ENCODE measurements around the gene SYPL1.

GRCh38 chr7:106070567-106071254 is 41.4 kb downstream of the SYPL1 start:
- TF ChIP-seq CTCF (IDR thresholded peaks at IDR 0.05; ENCODE audit: insufficient read depth, low read depth, low read length) (no peak), EZH2 (IDR thresholded peaks at IDR 0.05; ENCODE audit: insufficient read depth, low read length) (no peak)

Data from astrocyte (in vitro differentiated cells and primary cell).